Activated gamma-delta T cell treated with anti-CD3 and anti-CD28 coated beads, Interleukin-2, amount 50 U/mL, for 16 hours (primary cell): ENCODE measurements around the gene DGKE.

ENCODE experiments used
- DNase-seq: peaks from one replicate; pipeline ENCODE4 v3.0.0-alpha.2; 2020; ENCODE audit warnings: low read depth

The DGKE gene

GRCh38 chr17:56815711-56816110 is 18.2 kb upstream of the DGKE start:
- DNase-seq = no peak

DNA sequence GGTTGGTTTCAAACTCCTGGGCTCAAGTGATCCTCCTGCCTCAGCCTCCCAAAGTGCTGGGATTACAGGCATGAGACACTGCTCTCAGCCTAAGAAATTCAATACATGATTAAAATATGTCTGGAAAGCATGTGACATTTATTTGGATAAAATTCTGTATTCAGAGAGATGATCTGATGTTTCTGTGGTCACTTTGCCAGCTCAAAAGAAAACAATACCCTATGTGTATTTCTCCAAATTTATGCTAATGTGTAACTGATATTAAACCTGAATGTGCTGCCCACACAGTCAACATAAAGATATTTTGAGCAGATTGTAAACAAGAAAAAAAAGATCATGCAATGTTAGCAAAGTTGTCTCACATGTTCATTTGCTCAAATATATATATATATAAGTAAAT is 16.9 kb upstream of the DGKE start:
- no peak for DNase-seq

DNA sequence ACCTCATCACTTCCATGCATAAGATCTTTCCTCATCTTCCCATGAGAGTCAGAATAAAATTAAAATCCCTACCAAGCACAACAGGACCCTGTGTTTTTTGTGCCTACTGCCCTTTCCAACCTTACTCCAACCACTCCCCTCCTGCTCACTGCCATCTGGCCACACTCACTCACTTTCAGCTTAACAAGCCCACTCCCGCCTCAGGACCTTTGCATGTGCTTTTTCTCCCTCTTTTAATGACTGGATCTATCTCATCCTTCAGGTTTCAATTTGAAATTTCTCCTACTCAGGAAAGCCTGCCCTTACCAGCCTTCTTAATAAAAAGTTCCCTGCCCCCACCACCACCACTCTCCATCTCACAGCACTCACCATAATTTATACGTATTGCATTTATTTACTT is 14.9 kb upstream of the DGKE start:
- DNase-seq = no peak

- peak; percentile 58 for DNase-seq
Observed at GRCh38 chr17:56819431-56820145, 14.4 kb upstream of the DGKE start.

DNA sequence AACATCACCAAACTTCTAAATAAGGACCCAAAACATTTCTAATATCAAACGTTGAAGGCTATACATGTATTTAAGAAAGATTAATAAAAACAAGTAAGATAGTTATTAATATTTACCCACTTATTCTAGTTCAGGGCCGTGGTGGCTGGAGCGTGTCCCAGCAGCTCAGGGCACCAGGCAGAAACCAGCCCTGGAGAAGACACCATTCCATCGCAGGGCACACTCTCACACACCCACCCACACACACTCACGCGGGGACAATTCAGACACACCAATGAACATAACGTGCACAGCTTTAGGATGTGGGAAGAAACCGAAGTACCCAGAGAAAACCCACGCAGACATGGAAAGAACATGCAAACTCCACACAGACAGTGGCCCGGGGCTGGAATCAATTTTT is 13.7 kb upstream of the DGKE start:
- no peak for DNase-seq

GRCh38 chr17:56821847-56822534 is 12.0 kb upstream of the DGKE start:
- DNase-seq = no peak

DNA sequence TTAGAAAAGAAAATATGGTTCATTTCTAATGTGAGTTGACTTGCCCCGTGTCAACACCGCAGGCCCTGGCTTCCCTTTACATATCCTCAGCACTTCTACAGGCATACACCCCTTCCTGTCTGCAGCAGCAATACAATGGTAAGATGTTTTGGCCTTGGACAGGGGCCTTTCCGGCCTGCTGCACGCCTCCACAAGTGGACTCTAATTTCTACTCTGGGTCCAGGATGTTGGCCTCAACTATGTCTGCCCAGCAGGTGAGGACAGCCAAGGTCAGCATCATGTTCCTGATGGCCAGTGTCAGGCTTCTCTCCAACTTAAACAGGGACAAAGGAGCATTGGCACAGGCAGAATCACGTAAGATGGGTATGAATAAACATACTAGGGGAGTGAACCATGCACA is 11.2 kb upstream of the DGKE start:
- no peak for DNase-seq

DNA sequence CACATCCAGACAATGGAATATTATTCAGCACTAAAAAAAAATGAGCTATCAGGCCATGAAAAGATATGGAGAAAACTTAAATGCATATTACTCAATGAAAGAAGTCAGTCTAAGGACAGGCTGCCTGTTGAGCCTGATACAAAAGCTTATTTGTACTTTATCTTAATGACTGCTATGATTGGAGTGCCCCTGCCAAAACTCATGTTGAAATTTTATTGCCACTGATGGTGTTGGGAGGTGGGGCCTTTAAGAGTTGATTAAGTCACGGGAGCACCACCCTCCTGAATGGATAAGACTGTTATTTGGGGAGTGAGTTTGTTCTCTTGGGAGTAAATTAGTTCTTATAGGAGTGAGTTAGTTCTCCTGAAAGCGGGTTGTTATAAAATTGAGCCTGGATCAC is 10.1 kb upstream of the DGKE start:
- no peak for DNase-seq

DNA sequence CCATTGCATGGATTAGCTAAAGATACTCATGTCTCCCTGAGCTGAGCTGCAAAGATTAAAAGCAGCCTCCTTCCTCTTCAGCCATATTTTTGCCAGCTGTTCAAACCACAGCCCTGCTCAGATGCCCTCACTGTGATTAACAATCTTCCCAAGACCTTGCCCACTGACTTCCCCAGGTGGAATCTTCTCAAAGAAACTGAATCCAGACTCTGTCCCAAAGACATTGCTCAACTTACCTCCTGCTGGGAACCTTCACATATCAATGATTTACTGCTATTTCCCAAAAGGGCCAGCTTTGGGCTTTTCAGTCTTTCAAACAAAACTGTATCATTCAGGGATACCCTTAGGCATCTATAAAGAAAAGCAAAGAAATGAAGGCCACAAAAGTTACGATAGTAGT is 9.4 kb upstream of the DGKE start:
- DNase-seq = no peak

DNA sequence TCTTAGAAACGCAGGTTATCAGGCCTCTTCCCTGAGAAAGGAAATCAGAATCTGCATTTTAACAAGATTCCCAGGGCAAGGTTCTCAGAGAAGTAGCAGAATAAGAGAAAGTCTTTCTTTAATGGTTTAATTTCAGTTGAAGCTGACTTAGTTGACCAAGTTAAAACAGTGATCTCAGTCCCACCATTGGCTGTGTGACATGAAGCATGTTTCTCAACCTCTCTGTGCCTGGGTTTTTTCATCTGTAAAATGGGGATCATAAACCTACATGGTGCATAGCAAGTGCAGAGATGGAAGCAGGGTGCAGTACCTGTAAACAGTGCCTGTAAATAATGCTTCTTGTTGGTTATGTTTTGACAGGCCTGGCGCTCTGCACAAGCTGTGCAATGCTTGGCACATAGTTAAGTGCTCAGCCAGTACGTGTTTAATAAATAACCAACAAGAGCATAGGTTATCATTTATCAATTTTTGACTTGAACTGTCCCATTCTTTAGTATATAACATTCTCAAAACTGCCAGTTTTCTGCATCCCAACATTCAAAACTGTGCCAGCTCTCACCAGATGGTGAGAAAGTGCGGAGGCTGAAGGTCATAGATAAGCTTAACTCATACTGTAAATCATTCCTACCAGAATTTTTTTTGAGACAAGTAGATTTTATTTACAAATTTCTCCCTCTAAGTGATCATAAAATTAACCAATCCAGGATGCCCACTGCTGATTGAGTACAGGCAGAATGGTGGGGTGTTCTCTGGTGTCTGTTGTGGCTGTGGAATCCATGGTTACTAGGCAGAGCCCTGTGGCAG is 7.1 kb upstream of the DGKE start:
- no peak for DNase-seq

- no peak for DNase-seq
Observed at GRCh38 chr17:56830726-56831368, 3.1 kb upstream of the DGKE start.

GRCh38 chr17:56831369-56832095 is 2.4 kb upstream of the DGKE start:
- DNase-seq = no peak

DNA sequence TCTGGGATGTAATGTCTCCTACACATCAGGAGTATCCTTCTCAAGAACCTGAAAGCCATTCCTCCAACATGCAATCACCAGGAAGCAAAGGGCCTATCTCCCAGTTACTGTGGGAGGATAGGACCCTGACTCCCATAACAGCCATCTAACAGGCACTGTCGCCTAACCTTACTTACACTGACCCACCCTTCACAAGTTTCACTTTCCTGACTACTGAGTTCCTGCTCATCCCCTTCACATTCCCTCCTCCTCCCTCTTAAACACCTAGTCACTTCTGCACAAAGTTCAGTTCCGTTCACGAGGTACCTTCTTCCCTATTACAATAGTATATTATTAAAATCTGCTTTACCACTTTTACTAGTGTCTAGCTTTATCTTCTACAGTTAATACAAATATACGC is 1.5 kb upstream of the DGKE start:
- no peak for DNase-seq

DNA sequence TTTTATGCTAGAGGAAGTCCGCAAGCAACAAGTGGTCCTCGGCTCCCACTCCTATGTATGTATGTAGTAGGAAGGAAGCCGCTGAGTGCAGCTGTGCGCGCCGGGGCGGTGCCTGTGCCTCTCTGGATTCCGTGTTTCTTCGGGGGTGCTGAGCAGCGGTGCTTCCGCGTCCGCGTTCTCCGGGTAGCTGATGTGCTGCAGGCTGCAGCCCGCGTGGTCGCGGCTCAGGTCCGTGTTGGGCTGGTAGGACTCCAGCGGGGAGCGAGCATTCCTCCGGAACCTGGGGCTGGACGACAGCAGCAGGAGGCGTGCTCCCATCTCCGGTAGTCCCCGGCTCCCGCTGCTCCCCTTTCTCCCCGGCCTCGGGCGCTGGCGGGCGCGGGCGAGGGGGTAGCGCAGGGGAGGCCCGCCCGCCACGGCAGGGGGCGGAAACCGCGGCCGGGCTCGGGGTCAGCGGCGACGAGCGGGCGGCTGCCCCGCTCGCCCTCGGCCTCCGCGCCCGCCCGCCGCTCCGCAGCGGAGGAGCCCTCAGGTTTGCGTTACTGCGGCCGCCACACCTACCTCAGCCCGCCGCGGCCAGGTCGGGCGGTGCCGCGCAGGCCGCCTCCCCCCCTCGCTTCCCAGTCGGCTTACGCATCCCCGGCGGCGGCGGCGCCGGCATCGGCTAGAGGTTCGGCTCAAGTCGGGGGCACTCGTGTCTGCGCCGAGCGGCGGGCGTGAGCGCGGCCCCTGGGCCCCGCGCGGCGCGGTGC is 718 bp upstream of the DGKE start:
- DNase-seq = peak; percentile 42

- peak; percentile 55 for DNase-seq
Observed at GRCh38 chr17:56834380-56835263, 671 bp downstream of the DGKE start.

DNA sequence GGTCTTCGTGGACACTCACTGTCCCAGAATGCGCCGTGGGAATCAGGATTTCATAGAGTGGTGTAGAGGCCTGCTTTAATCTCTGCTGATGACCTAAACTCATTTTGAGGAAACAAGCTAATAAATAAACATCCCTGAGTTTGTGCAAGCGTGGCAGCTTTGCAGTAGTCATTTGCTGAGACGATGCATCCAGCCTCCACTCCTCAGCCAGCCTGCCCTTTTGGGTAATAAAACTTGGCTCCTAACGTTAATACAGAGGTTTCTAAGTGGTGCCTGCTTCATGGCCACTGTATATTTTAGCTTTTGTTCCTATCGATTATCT is 1.3 kb downstream of the DGKE start:
- DNase-seq = no peak

DNA sequence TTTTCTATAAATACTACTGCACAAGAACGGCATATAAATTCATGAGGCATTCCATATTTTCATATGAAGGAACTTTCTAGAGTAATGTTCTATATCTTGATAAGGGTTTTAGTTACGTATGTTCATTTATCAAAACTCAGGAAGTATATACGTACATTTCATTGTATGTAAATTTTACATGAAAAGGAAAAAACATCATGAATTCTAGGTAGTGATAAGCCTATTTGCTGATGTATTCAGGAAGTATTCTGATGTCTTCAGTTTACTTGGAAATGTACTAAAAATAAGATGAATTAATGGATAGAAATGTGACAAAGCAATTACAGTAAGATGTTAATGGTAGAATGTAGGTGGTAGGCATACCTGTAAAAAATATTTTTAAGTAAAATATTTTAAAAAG is 4.7 kb downstream of the DGKE start:
- no peak for DNase-seq

DNA sequence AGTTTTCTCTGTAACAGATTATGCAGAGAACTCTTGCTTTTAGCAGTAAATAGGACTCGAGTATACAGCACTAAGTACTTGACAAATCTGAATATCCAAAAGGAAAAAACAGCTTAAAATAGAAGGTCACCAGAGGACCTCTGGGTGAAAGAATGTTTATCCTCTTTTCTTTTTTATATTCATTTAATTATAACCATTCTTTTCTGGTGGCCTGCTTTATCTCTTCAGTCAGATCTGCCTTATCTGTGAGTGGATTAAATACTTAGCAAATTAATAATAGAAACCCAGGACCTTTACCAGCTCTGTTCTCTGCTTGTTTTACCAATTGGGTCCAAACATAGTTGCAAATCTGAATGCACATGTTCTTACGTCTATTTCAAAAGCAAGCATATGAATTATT is 8.6 kb downstream of the DGKE start:
- no peak for DNase-seq

DNA sequence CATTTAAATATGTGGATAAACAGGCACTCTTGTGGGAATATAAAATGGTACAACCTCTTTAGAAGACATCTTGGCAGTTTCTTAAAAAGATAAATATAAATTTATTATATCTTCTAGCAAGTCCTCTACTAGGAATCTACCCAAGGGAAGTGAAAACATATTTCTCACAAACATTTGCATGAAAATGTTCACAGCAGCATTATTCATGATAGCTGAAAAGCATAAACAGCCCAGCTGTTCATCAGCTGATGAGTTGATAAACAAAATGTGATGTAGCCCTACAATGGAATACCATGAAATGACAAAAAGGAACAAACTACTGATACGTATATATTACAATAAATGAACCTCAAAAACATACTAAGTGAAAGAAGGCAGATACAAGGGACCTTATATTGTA is 12.0 kb downstream of the DGKE start:
- DNase-seq = no peak

DNA sequence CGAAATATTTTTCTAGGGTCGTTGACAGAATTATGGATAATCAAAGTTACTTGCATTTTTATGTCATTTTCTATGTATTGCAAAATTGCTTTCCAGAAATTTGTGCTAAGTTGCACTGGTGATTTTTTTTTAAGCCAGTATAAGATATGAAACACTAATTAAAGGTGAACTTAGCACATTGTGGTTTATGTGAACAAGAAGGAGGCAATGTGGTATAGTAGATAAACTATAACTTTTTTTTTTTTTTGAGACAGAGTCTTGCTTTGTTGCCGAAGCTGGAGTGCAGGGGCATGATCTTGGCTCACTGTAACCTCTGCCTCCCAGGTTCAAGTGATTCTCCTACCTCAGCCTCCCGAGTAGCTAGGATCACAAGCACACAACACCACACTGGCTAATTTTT is 13.2 kb downstream of the DGKE start:
- DNase-seq = no peak
